Gastrocnemius medialis (tissue), 4 donors: ENCODE measurements around the gene DOCK8.

Experiments
- POLR2A ChIP-seq, 2 donors: fragments of 450-650 bp; IDR thresholded peaks; one replicate each; pipeline ENCODE4 v1.6.1; 2017; ENCODE audit warnings: antibody characterized with exemption in 2 of 2, mild to moderate bottlenecking in 2 of 2, moderate library complexity in 2 of 2
- TF ChIP-seq, protein P1 (sequence below), 5 experiments: fragments of 450-650 bp in 3 of 5; fragments of 200-600 bp in 2 of 5; sonication (generic) in 2 of 5; IDR thresholded peaks in 4 of 5; conservative IDR thresholded peaks in 1 of 5; 1 replicate in 4 of 5; 2 replicates in 1 of 5; pipeline ENCODE4 v1.5.1; 2016 to 2019; ENCODE audit warnings: antibody characterized with exemption in 5 of 5, mild to moderate bottlenecking in 3 of 5, moderate library complexity in 3 of 5

DNA sequence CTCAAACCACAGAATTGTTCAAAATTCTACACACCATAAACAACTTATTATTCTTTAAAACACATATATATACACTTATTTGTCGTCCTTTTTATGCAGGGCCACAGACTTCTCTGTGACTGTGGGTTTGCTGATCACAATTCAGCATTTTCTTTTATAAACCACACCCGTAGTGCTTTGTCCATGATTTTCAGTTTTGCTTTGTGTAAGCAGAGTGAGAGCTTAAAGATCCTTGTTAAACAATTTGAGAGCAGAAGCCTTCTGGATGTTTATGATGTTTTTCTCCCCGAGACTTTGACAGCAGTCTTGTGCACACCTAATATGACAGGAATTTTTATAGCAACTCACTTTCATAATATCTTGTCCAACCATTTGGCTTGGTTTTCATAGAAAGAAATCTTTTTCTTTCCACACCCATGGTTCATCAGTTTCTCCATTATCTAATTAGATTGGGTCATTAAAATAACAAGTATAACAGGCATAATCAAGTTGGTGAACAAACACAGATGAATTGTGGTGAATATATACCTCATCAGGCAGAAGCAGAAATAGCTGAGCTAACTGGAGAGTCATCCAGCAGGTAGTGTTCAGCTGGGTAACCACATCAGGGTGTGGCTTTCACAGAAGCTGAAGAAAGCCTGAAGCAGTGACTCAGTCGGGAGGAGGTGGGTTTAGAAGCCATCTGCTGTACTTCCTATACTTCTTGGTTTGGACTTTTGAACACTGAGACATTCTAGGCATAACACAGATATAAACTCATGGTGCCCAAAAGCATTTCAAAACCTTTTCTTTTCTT, 232.8 kb downstream of the DOCK8 start:
- TF ChIP-seq, protein P1, sequence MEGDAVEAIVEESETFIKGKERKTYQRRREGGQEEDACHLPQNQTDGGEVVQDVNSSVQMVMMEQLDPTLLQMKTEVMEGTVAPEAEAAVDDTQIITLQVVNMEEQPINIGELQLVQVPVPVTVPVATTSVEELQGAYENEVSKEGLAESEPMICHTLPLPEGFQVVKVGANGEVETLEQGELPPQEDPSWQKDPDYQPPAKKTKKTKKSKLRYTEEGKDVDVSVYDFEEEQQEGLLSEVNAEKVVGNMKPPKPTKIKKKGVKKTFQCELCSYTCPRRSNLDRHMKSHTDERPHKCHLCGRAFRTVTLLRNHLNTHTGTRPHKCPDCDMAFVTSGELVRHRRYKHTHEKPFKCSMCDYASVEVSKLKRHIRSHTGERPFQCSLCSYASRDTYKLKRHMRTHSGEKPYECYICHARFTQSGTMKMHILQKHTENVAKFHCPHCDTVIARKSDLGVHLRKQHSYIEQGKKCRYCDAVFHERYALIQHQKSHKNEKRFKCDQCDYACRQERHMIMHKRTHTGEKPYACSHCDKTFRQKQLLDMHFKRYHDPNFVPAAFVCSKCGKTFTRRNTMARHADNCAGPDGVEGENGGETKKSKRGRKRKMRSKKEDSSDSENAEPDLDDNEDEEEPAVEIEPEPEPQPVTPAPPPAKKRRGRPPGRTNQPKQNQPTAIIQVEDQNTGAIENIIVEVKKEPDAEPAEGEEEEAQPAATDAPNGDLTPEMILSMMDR (IDR thresholded peaks at IDR 0.05 in 4 of 5, conservative IDR thresholded peaks at IDR 0.05 in 1 of 5), result no peak
- no peak for TF ChIP-seq POLR2A (IDR thresholded peaks at IDR 0.05)
